K562 (cell line): ENCODE measurements around the gene TMEM131L. TPM values are rescaled to one million over a fixed set of nuclear protein-coding genes. Genes with fewer than 3 reads are reported as not detected.

Experiments
- HIVEP1 ChIP-seq: fragments of 250-450 bp; sonication (Bioruptor Pico); IDR thresholded peaks from 2 replicates; pipeline ENCODE4 v1.4.0; 2020; ENCODE audit warnings: mild to moderate bottlenecking
- RBFOX2 ChIP-seq: fragments of 200-400 bp; formaldehyde crosslinking; IDR thresholded peaks from 2 replicates; pipeline ENCODE4 v1.6.1; 2017; ENCODE audit warnings: low read depth, mild to moderate bottlenecking, low read length, moderate library complexity
- SP1 ChIP-seq: sonication (generic); formaldehyde crosslinking; IDR thresholded peaks from 2 replicates; pipeline ENCODE4 v1.8.1; 2022; ENCODE audit warnings: mild to moderate bottlenecking, missing genetic modification reagents
- USF1 ChIP-seq: sonication (generic); formaldehyde crosslinking; IDR thresholded peaks from 2 replicates; pipeline ENCODE4 v1.9.0; 2022; ENCODE audit warnings: mild to moderate bottlenecking, missing genetic modification reagents
- ZNF431 ChIP-seq: sonication (generic); formaldehyde crosslinking; IDR thresholded peaks from 2 replicates; pipeline ENCODE4 v1.8.0; 2022; ENCODE audit warnings: mild to moderate bottlenecking, missing genetic modification reagents
- polyA plus RNA-seq, 8 experiments: library from polyadenylated mRNA; depleted of rRNA in 4 of 8; stranded (reverse) in 5 of 8; unstranded in 3 of 8; fragments of >200 nt; fragmentation: Nextera tagmentation in 2 of 8; fragmentation: Illumina TruSeq in 1 of 8; extraction: Ambion mirVana in 2 of 8; extraction: Trizol in 1 of 8; gene quantifications; 2 replicates each; pipeline versions ENCODE4 v1.2.1 to v1.2.3, GENCODE V29; 2011 to 2014; ENCODE audit warnings: inconsistent platforms in 1 of 8, missing spikeins in 1 of 8
- total RNA-seq, 7 experiments: library from RNA; depleted of rRNA in 6 of 7; stranded (reverse); fragments of >200 nt in 6 of 7; fragmentation: Illumina TruSeq in 2 of 7; extraction: Trizol in 2 of 7; gene quantifications; 2 replicates each; pipeline versions ENCODE4 v1.2.1 to v1.2.3, GENCODE V29; 2011 to 2021; ENCODE audit warnings: low replicate concordance in 1 of 7
- TF ChIP-seq, protein P1 (sequence below): fragments of 450-650 bp; IDR thresholded peaks from 2 replicates; pipeline ENCODE4 v1.6.1; 2016; ENCODE audit warnings: low read depth
- TF ChIP-seq, protein P2 (sequence below), 2 experiments: fragments of 450-650 bp; formaldehyde crosslinking in 1 of 2; IDR thresholded peaks; 2 replicates each; pipeline versions ENCODE4 v1.4.0 to v1.6.1; 2014 to 2020; ENCODE audit warnings: mild to moderate bottlenecking in 2 of 2, borderline replicate concordance in 1 of 2, low read depth in 1 of 2
- TF ChIP-seq, protein P3 (sequence below): fragments of 450-650 bp; formaldehyde crosslinking; IDR thresholded peaks from 2 replicates; pipeline ENCODE4 v1.4.0; 2020; ENCODE audit warnings: mild to moderate bottlenecking

The TMEM131L gene
- total and polyA plus RNA-seq, 9 of the 15 experiments (the other 6 are each of a cell fraction or from before 2014, with no cell fraction given), result 1.2 to 20.8 (median 12.9) TPM

DNA sequence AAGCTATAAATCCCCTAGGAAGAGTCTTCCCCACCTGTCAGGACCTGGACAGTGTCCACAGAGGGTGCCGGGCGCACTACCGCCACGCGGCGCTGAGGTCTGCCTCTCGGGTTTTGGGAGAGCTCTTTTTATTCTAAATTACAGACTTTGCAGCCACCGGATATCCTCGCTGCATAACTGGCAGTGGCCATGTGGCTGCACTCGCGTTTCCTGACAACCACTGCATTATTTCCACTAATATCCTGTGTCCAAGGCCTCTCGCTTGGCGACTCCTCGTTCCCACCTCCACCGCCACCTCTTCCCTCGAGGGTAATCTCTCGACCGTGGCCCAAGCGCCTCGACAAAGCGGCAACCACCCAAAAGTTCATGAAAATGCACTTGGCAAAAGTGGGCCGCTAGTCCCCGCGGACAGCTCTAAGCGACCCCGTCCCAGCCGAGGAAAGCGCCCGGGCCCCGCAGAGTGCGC is 512 bp upstream of the TMEM131L start (continued):
- TF ChIP-seq, protein P1, sequence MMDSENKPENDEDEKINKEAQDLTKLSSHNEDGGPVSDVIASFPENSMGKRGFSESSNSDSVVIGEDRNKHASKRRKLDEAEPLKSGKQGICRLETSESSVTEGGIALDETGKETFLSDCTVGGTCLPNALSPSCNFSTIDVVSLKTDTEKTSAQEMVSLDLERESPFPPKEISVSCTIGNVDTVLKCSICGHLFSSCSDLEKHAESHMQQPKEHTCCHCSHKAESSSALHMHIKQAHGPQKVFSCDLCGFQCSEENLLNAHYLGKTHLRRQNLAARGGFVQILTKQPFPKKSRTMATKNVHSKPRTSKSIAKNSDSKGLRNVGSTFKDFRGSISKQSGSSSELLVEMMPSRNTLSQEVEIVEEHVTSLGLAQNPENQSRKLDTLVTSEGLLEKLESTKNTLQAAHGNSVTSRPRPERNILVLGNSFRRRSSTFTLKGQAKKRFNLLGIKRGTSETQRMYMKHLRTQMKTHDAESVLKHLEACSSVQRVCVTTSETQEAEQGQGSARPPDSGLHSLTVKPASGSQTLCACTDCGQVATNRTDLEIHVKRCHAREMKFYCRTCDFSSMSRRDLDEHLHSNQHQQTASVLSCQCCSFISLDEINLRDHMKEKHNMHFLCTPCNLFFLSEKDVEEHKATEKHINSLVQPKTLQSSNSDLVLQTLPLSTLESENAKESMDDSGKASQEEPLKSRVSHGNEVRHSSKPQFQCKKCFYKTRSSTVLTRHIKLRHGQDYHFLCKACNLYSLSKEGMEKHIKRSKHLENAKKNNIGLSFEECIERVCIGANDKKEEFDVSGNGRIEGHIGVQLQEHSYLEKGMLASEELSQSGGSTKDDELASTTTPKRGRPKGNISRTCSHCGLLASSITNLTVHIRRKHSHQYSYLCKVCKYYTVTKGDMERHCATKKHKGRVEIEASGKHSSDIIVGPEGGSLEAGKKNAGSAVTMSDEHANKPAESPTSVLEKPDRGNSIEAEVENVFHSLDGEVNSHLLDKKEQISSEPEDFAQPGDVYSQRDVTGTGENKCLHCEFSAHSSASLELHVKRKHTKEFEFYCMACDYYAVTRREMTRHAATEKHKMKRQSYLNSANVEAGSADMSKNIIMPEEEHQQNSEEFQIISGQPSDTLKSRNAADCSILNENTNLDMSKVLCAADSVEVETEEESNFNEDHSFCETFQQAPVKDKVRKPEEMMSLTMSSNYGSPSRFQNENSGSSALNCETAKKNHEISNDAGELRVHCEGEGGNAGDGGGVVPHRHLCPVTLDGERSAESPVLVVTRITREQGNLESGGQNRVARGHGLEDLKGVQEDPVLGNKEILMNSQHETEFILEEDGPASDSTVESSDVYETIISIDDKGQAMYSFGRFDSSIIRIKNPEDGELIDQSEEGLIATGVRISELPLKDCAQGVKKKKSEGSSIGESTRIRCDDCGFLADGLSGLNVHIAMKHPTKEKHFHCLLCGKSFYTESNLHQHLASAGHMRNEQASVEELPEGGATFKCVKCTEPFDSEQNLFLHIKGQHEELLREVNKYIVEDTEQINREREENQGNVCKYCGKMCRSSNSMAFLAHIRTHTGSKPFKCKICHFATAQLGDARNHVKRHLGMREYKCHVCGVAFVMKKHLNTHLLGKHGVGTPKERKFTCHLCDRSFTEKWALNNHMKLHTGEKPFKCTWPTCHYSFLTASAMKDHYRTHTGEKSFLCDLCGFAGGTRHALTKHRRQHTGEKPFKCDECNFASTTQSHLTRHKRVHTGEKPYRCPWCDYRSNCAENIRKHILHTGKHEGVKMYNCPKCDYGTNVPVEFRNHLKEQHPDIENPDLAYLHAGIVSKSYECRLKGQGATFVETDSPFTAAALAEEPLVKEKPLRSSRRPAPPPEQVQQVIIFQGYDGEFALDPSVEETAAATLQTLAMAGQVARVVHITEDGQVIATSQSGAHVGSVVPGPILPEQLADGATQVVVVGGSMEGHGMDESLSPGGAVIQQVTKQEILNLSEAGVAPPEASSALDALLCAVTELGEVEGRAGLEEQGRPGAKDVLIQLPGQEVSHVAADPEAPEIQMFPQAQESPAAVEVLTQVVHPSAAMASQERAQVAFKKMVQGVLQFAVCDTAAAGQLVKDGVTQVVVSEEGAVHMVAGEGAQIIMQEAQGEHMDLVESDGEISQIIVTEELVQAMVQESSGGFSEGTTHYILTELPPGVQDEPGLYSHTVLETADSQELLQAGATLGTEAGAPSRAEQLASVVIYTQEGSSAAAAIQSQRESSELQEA, result no peak
- TF ChIP-seq, protein P2, sequence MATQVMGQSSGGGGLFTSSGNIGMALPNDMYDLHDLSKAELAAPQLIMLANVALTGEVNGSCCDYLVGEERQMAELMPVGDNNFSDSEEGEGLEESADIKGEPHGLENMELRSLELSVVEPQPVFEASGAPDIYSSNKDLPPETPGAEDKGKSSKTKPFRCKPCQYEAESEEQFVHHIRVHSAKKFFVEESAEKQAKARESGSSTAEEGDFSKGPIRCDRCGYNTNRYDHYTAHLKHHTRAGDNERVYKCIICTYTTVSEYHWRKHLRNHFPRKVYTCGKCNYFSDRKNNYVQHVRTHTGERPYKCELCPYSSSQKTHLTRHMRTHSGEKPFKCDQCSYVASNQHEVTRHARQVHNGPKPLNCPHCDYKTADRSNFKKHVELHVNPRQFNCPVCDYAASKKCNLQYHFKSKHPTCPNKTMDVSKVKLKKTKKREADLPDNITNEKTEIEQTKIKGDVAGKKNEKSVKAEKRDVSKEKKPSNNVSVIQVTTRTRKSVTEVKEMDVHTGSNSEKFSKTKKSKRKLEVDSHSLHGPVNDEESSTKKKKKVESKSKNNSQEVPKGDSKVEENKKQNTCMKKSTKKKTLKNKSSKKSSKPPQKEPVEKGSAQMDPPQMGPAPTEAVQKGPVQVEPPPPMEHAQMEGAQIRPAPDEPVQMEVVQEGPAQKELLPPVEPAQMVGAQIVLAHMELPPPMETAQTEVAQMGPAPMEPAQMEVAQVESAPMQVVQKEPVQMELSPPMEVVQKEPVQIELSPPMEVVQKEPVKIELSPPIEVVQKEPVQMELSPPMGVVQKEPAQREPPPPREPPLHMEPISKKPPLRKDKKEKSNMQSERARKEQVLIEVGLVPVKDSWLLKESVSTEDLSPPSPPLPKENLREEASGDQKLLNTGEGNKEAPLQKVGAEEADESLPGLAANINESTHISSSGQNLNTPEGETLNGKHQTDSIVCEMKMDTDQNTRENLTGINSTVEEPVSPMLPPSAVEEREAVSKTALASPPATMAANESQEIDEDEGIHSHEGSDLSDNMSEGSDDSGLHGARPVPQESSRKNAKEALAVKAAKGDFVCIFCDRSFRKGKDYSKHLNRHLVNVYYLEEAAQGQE (IDR thresholded peaks at IDR 0.05; ENCODE audit: borderline replicate concordance), result peak; percentile 68
- TF ChIP-seq, protein P2 (CRISPR knock-in tag; IDR thresholded peaks at IDR 0.05; ENCODE audit: low read depth), result 0 out of 2 replicates have a peak, but pooled peaks have one; percentile 53
- TF ChIP-seq ZNF431 (CRISPR knock-in tag), result peak; percentile 35; the same call in 1 of the 2 replicates
- TF ChIP-seq SP1, result 0 out of 2 replicates have a peak, but pooled peaks have one; percentile 10
- TF ChIP-seq USF1 (CRISPR knock-in tag), result peak; percentile 41; the same call in 1 of the 2 replicates
- TF ChIP-seq, protein P3, sequence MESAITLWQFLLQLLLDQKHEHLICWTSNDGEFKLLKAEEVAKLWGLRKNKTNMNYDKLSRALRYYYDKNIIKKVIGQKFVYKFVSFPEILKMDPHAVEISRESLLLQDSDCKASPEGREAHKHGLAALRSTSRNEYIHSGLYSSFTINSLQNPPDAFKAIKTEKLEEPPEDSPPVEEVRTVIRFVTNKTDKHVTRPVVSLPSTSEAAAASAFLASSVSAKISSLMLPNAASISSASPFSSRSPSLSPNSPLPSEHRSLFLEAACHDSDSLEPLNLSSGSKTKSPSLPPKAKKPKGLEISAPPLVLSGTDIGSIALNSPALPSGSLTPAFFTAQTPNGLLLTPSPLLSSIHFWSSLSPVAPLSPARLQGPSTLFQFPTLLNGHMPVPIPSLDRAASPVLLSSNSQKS (CRISPR knock-in tag), result no peak
- peak; percentile 87; the same call in 1 of the 2 replicates for TF ChIP-seq RBFOX2
- TF ChIP-seq HIVEP1 (CRISPR knock-in tag), result no peak
